GDM1 (cell line): ENCODE data around the gene GPR179.
A peak's percentile ranks its signal among the peaks of the same experiment; 100 is the strongest.

Source experiments
- DNase-seq: peaks from one replicate; lab custom pipeline; 2025; lab: John Stamatoyannopoulos, UW

GPR179 gene, protein sequence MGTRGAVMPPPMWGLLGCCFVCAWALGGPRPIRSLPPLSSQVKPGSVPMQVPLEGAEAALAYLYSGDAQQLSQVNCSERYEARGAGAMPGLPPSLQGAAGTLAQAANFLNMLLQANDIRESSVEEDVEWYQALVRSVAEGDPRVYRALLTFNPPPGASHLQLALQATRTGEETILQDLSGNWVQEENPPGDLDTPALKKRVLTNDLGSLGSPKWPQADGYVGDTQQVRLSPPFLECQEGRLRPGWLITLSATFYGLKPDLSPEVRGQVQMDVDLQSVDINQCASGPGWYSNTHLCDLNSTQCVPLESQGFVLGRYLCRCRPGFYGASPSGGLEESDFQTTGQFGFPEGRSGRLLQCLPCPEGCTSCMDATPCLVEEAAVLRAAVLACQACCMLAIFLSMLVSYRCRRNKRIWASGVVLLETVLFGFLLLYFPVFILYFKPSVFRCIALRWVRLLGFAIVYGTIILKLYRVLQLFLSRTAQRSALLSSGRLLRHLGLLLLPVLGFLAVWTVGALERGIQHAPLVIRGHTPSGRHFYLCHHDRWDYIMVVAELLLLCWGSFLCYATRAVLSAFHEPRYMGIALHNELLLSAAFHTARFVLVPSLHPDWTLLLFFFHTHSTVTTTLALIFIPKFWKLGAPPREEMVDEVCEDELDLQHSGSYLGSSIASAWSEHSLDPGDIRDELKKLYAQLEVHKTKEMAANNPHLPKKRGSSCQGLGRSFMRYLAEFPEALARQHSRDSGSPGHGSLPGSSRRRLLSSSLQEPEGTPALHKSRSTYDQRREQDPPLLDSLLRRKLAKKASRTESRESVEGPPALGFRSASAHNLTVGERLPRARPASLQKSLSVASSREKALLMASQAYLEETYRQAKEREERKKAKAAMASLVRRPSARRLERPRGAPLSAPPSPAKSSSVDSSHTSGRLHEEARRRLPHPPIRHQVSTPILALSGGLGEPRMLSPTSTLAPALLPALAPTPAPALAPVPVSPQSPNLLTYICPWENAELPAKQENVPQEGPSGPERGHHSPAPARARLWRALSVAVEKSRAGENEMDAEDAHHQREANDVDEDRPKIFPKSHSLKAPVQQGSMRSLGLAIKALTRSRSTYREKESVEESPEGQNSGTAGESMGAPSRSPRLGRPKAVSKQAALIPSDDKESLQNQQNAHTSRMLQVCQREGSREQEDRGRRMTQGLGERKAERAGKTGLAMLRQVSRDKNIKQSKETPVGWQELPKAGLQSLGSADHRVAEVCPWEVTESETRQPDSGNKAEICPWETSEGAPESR (N-terminal part only)

DNA sequence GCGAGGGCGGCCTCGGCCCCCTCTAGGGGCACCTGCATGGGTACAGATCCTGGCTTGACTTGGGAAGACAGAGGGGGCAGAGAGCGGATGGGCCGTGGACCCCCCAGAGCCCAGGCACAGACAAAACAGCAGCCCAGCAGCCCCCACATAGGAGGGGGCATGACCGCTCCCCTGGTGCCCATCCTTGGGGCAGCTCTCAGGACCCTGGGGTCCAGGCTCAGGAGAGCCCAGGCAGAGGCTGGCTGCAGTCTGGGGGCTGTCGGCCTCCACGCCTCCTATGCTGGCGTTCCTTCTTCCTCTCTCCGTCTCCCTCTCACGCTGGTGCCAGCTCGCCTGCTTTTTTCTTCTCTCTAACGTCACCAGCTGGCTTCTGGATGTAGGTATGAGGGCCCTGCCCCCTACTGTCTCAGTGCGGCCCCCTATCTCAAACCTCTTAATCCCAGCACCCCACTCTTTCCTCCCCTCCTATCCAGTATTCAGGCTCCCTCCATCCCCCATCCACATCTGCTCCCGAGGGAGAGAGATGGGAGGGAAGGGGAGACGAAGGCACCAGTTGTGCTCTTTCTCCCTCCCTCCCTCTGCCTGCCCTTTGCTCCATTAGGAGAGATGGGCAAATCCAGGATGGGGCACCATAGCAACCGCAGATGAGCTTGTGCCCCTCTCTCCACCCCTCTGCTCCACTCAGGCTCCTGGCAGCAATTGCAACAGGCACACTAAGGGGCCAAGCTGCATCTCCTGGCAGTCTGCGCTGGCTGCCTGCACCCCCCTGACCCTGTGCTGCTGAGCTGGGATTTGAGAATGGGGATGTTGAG lies at the start of gene GPR179:
Gene GPR179, minus strand, starts transcription at position 349 of the 812 bp plus-strand sequence. Its CDS starts 167 bp downstream, at position 182.
- no peak for DNase-seq

DNA sequence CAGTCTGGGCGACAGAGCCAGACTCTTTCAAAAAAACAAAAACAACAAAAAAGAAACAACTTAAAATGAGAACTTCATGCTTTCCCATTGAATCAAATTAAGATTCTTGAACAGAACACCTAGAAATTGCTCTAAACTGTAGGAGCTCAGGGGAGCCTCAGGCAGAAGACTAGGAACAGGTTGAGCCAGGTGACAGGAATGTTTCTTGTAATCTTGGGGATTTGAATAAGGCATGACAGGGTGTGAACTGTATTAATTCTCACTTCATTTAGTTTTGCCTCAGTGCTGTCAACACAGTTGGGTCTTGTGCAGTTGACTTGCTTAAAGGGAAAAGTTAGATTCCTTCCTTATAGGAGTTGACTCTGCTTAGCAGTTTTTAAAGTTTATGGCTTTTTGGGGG lies 35.7 kb upstream of the GPR179 start:
- no peak for DNase-seq

DNA sequence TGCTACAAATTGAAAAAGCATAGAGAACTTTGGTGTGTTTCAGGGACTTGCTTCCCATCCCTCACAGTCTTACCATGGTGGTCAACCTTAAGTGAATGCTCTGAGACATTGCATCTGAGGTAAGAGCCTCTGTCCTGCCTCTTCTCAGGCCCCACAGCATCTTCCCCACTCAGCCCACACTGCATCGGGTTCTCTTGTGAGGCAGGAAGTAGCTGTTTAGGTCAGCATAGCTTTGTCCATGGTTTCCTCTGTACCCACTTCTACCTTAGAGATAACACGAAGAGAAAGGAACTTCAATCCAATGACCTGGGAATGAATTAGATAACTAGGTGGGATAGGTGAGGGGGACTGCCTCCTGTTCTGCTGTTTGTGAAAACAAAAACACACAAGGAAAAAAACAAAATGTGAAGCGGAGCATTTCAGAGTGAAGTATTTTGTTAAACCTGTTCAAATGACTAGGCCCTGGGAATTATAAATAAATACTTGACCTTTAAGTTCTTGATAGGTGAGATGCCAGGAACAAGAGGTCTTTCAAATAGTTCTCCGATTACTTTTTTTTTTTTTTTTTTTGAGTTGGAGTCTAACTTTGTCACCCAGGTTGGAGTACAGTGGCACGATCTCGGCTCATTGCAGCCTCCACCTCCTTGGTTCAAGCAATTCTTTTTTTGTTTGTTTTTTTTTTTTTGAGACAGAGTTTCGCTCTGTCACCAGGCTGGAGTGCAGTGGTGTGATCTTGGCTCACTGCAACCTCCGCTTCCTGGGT lies 25.5 kb upstream of the GPR179 start:
- DNase-seq: no peak

DNA sequence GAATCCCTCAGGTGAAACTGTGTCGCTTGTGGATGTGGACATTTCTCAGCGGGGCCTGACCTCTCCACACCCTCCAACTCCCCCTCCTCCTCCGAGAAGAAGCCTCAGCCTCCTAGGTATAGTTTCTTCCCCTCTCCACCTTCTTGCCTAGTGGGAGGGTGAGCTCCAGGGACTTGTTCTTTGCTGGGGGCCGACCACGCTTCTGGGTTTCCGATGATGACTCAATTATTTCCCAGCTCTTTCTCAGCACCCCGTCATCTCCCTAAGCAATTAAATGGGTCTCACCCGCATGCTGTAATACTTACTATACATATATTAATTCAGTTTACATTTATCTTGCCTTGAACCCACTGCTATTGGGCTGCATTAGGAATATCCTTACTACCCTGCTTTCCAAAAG lies 21.0 kb upstream of the GPR179 start:
- DNase-seq: no peak

DNA sequence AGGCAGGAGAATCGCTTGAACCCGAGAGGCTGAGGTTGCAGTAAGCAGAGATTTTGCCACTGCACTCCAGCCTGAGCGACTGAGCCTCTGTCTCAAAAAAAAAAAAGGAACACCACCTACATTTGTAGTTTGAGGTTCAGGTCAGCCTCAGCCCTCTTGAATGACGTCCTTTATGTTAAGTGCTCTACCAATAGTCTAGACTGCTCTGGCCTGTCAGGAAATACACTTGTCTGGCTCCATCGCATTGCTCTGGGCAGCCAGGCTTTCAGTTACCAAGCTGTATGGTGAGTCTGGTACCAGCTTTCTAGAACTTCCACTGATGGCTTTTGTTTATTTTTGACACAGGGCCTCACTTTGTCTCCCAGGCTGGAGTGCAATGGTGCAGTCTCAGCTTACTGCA lies 19.3 kb upstream of the GPR179 start:
- DNase-seq: no peak

DNA sequence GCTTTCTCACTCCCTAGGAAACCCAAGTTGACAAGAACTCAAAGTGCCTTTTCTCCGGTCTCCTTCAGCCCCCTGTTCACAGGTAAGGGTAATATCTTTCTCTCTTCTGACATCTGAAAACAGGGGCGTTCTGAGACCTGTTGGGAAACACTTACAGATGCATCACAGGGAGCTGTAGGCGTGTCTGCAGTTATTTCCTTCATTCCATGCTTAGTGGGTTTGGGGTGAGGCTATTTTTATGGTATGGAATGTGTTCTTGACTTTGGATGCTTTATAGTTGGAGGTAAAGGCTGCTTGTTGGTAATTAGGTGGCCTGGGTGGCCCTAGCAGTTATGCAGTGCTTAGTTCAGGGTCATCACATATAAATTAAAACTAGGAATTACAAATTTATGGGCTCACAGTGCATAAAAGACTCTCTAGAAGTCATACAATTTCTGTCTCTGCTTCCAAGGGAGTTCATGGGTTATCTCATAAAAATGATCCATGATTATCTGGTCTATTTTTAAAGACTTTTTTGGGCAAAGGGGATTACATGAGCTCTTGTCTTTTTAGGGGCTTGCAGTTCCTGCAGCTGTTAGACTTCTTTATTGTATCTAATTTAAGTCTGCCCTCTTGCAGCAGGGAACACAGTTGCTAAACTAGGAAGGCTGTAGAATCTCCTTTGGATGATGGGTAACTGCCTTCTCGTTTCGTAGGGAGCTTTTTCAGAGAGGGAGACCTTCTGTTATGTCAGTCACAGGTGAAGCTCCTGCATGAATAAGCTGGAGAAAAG lies 18.1 kb upstream of the GPR179 start:
- no peak for DNase-seq

DNA sequence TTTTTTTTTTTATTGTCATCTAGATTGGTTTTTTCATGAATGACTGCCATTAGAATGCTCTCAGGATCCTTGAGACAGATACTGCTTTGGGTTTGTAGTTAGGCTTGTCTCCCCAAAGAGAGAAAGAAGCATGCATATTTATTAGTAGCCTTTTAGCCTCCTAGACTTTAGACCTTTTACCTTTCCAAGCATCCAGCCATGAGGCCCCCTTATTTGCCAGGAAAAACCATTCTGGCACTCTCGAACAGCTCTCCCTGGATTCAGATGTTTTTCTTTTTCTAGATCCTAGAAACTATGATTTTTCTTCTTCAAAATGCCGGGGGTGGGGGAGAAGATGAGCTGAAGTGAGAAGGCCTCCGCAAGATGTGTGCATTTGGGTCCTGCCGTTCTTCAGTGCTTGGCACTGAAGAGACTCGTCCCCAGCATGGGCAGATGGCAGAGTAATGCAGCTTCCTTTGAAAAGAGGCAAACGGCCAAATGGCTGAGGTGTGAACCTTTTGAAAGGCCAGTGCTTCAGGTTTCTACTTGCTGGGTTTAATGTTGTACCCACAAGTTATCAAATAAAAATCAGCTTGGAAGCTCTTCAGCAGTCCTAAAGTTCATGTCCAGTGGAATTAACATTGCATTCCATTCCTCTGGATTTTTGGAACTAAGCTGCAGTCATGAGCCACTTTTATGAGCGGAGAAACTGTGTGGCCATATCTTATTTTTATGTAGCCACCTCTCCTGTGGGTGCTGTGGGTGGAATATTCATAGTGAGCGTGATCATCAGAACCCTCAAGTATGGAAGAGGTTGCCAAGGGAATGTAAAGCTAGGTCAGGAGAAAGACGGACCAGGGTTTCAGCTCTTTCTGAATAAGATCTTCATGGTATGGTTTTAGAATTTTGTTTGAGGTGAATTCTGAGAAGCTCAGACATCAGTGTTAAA lies 15.1 kb upstream of the GPR179 start:
- DNase-seq: no peak

DNA sequence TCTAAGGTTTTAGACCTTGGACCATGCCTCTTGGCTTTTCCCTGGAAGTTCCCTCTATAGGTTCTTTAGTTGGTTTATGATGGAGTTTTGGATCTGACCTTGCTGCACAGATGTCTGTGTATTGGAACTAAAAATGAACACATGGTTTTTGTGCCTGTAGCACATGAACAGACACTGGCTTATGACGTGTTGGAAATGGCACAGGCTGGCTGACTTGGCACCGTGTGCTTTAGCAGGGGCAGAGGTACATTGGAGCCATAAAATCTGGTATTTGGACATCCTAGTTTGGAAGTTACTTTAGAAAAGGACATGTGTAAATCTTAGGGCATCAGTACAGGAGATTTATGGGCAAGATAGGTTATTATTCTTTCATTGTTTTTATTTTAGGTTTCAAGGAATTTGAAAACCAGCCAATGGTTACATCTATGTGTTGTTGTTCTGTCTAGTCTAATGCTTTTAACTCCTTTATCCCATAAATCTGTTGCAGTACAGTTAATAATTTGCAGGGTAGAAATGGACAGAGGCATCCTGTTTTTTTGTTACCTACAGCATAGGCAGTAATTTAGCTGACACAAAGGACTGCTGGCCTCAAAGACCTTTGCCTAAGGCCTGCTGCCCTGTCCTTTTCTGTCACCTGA lies 13.8 kb upstream of the GPR179 start:
- DNase-seq: no peak

DNA sequence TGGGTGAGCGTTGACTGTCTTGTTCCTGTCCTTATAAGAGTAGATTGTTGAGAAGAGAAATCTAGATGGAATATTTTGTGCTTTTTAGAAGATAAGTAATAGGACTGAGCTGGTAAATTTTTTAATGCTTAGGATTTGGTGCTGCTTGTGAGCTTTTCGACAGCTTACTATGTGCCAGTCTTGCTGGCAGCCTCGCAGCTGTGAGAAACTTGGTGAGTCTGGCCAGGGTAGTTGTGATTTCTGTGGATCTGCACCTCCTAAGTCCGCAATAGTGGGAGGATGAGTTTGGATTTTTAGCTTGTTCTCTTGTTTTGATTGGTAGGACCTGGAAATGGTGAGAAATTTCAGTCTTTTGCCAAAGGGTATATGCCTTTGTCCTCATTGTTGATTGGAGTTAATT lies 11.5 kb upstream of the GPR179 start:
- no peak for DNase-seq

DNA sequence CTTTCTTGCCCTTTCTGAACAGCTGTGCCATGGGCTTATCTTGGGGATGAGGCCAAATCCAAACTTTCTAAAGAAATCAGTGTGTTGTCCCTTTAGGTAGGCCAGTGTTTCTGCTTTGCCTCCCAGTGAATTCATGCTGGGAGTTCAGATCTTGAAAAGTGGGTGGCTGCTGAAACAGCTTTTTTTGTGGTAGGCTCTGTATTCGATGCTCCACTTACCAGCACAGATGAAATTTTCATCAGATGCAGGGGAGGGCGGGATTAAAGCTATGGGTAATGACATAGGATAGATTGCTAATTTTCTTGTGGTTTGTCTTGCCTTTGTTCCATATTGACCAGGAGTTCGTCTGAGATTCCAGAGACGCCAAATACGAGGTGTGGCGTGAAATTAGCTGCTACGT lies 10.7 kb upstream of the GPR179 start:
- DNase-seq: no peak

DNA sequence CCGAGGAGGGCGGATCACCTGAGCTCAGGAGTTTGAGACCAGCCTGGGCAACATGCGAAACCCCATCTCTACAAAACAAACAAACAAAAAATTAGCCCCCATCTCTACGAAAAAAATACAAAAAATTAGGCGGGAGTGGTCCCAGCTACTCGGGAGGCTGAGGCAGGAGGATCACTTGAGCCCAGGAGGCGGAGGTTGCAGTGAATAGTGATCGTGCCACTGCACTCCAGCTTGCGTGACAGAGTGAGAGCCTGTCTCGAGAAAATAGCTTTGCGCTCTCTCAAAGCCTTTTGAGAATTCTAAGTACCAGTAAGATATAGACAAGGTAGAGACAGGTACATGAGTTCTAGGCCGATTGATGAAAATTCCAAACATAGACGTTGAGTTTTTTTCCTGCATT lies 9.9 kb upstream of the GPR179 start:
- no peak for DNase-seq

DNA sequence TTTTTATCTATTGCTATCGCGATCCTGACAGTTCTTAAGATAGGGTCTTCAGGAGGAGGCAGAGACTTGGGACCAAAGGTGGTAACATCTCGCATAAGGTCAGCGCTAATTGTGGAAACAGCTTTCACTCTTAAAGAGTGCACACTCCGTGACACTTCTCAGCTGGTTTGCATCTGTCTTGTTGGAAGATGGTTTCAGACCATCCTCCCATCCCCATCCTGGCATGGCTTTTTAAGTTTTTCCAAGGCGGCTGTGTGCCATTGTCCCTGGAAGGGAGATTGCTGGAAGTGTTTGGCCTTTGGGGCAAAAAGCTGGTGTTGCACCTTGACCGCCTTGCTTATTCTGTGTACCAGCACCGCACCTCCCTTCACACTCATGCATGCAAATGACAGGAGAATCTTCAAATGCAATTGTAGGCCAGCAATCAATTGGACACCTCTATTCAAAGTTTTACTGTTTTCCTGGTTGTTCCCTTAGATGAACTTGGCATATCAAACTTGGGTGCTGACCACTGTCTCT lies 9.4 kb upstream of the GPR179 start:
- no peak for DNase-seq

DNA sequence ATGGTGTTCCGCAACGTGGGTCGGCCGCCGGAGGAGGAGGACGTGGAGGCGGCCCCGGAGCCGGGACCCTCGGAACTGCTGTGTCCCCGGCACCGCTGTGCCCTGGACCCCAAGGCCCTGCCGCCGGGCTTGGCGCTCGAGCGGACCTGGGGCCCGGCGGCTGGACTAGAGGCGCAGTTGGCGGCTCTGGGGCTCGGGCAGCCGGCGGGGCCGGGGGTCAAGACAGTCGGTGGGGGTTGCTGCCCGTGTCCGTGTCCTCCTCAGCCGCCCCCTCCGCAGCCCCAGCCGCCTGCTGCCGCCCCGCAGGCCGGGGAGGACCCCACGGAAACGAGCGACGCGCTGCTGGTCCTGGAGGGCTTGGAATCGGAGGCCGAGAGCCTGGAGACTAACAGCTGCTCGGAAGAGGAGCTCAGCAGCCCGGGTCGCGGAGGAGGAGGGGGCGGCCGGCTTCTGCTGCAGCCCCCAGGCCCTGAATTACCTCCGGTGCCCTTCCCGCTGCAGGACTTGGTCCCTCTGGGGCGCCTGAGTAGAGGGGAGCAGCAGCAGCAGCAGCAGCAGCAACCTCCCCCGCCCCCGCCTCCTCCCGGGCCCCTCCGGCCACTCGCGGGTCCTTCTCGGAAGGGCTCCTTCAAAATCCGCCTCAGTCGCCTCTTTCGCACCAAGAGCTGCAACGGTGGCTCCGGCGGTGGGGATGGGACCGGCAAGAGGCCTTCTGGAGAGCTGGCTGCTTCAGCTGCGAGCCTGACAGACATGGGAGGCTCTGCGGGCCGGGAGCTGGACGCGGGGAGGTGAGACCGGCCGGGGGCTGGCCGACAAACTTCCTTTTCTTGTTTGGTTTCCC lies 8.7 kb upstream of the GPR179 start:
- DNase-seq: no peak

DNA sequence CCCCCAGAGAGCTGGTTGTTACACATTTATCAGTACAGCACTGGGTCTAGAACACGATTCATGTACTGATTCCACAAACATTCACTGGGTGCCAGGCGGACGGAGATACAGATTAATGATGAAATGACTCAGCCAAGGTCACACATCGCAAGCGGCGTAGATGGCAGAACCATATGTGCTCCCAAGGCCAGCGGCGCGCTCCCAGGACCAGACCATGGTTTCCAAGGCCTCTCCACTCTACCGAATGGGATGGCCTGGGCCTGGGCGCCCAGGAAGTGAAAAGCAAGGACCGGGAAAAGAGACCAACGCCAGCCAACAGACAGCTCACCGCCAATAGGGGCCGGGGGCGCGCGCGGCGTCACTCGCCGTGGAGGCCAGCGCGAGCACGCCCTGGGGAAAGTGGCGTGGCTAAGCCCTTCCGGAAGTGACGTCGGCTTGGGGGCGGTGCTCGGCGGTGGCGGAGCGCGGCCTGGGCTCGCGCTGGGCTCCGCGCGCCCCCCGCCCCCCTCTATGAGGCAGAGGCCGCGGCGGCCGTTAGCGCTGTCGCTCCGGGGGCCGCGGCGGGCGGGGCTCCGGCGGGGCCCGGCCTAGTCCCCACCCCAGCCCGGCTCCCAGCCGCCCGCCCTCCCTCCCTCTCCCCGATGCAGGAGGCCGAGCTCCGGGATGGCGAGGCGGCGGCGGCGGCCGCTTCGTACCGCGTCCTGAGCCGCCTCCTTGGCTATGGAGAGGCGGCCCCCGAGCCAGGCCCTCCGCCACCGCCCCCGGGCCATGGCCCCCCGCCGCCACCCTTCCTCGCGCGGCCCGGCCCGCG lies 7.9 kb upstream of the GPR179 start, which contains the start of gene SOCS7:
Gene SOCS7, plus strand, starts transcription at position 433 of the 811 bp plus-strand sequence. Its CDS starts 209 bp downstream, at position 642.
- peak; percentile 91 for DNase-seq

DNA sequence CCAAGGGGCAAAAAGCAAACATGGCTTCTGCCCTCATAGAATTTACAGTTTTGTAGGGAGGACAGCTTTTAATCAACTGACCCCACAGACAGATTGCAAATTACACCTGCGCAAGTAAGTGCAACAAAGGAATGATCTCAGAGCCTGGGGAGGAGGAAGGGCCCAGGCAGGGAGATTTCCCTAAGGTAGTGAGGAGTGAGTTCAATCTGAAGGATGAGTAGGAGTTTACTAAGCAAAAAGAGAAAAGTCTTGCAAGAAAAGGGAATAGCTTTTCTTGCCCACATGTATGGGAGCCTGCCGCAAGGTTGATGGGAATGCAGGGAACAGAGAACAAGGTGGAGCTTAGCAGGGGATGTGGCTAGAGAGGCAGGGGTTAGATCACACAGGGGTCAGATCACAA lies 6.3 kb upstream of the GPR179 start:
- no peak for DNase-seq

DNA sequence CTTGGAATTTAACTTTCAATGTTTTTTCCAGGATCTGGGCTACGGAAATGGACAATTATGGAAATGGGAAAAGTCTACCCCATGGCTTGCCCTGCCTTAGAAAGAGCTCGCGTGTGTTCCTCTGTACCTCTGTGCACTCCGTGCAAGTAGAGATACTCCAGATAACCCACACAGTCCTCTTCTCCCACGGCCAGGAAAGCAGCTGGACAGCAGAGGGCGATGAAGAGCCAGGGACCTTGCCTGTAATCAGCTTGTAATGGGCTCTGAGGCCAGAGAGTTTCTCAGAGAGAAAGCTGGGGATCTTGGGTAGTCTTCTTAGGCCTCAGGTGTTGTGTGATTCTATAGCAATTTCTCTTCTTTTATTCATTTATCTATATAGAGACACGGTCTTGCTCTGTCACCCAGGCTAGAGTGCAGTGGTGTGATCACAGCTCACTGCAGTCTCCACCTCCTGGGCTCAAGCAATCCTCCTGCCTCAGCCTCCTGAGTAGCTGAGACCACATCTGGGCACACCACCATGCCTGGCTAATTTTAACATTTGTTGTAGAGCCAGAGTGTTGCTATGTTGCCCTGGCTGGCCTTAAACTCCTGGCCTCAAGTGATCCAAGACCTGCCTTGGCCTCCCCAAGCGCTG lies 5.5 kb upstream of the GPR179 start:
- peak; percentile 74 for DNase-seq
